Common myeloid progenitor, CD34-positive (primary cell): Measurements from ENCODE around the gene PDSS1.

ENCODE experiments used
- CTCF ChIA-PET: fragments of 350-600 bp; sonication (Branson Sonifier 250); formaldehyde crosslinking; loops from one replicate; lab custom pipeline; 2021; ENCODE audit warnings: antibody characterized with exemption; lab: Charles Lee
- POLR2A ChIA-PET: fragments of 350-600 bp; sonication (Branson Sonifier 250); formaldehyde crosslinking; loops from one replicate; lab custom pipeline; 2021; ENCODE audit warnings: antibody characterized with exemption; lab: Charles Lee
- DNase-seq, 3 donors: peaks; one replicate each; pipeline versions ENCODE4 v3.0.0 to v3.0.0-alpha.2; 2013
- H3K27ac ChIP-seq, 2 experiments: 1 replicate in 1 of 2; 2 replicates in 1 of 2; pipeline ENCODE4 v1.7.0; 2013; ENCODE audit warnings: inconsistent platforms in 2 of 2, low read length in 2 of 2, mild to moderate bottlenecking in 2 of 2, low read depth in 1 of 2, moderate library complexity in 1 of 2; ENCODE audit not compliant: severe bottlenecking in 2 of 2, insufficient read depth in 1 of 2, poor library complexity in 1 of 2
- H3K27me3 ChIP-seq, 5 experiments: replicated peaks in 2 of 5; 1 replicate in 3 of 5; 2 replicates in 2 of 5; pipeline versions ENCODE4 v1.6.1 to v1.7.0; 2013; ENCODE audit warnings: low read length in 4 of 5, mild to moderate bottlenecking in 2 of 5, moderate library complexity in 2 of 5, inconsistent platforms in 1 of 5; ENCODE audit not compliant: insufficient read depth in 5 of 5, control insufficient read depth in 4 of 5
- H3K36me3 ChIP-seq, 4 experiments: 1 replicate in 2 of 4; 2 replicates in 2 of 4; pipeline versions ENCODE4 v1.6.1 to v1.7.0; 2013; ENCODE audit warnings: low read length in 3 of 4, control low read depth in 1 of 4, mild to moderate bottlenecking in 1 of 4; ENCODE audit not compliant: control insufficient read depth in 4 of 4, insufficient read depth in 4 of 4
- H3K4me1 ChIP-seq, 4 experiments: 1 replicate in 3 of 4; 2 replicates in 1 of 4; pipeline versions ENCODE4 v1.6.1 to v1.7.1; 2013; ENCODE audit warnings: low read length in 3 of 4, mild to moderate bottlenecking in 3 of 4, control low read depth in 1 of 4, inconsistent platforms in 1 of 4, moderate library complexity in 1 of 4; ENCODE audit not compliant: control insufficient read depth in 4 of 4, insufficient read depth in 4 of 4; ENCODE audit errors: control extremely low read depth in 1 of 4
- H3K4me3 ChIP-seq, 7 experiments: 1 replicate in 4 of 7; 2 replicates in 3 of 7; pipeline versions ENCODE4 v1.5.1 to v1.7.0; 2013; ENCODE audit warnings: mild to moderate bottlenecking in 7 of 7, low read length in 6 of 7, moderate library complexity in 6 of 7, inconsistent platforms in 2 of 7, low read depth in 2 of 7, control low read depth in 1 of 7; ENCODE audit not compliant: insufficient read depth in 4 of 7, control insufficient read depth in 1 of 7; ENCODE audit errors: extremely low read depth in 1 of 7
- H3K9me3 ChIP-seq, 5 experiments: 1 replicate in 4 of 5; 2 replicates in 1 of 5; pipeline versions ENCODE4 v1.6.1 to v1.7.1; 2013; ENCODE audit warnings: low read length in 4 of 5, mild to moderate bottlenecking in 2 of 5, inconsistent platforms in 1 of 5, low read depth in 1 of 5, moderate library complexity in 1 of 5; ENCODE audit not compliant: control insufficient read depth in 4 of 5, insufficient read depth in 2 of 5; ENCODE audit errors: control extremely low read depth in 1 of 5
- WGBS: methylation state at CpG from one replicate; pipeline ENCODE4 v1.1.5; 2013; ENCODE audit not compliant: insufficient coverage; 5-methylcytosine and 5-hydroxymethylcytosine counted together

Gene PDSS1

GRCh38 chr10:26711324-26711723 lies 13.8 kb downstream of the PDSS1 start:
- no peak for DNase-seq
- Histone ChIP-seq H3K4me1 (no peaks in the 10 kb centered on the region), H3K4me3 (no peak overlapping the region), H3K27ac (no peak overlapping the region), H3K9me3 (no peaks in the 10 kb centered on the region), H3K36me3 (peaks cover 2 to 74% (median 16%) of the 10 kb centered on the region in 4 experiments), H3K27me3 (no peaks in the 10 kb centered on the region)
- ChIA-PET POLR2A (no interaction called here), CTCF (no interaction called here)
- 100% methylated on average over 3 of the region's 5 CpGs for WGBS

- WGBS = no CpG with 5 or more reads among the region's 1 CpG
Measured at GRCh38 chr10:26714415-26715136, 17.1 kb downstream of the PDSS1 start.

GRCh38 chr10:26715137-26715487 lies 17.6 kb downstream of the PDSS1 start:
- no peak overlapping the region for H3K4me3 ChIP-seq
- CTCF ChIA-PET = interaction anchor here (1.5 kb wide), 1 partner anchor 11 kb away, joined by 6 read pairs; no protein-coding TSS in a partner anchor
- no peak for DNase-seq
- no peak overlapping the region for H3K27ac ChIP-seq
- POLR2A ChIA-PET = no interaction called here
- no peaks in the 10 kb centered on the region for H3K27me3 ChIP-seq
- peaks cover 2 to 65% (median 15%) of the 10 kb centered on the region in 4 experiments for H3K36me3 ChIP-seq
- no peaks in the 10 kb centered on the region for H3K9me3 ChIP-seq
- no peaks in the 10 kb centered on the region for H3K4me1 ChIP-seq
- 100% methylated on average over 2 of the region's 2 CpGs for WGBS

More at GRCh38 chr10:26714415-26715136, 17.1 kb downstream of the PDSS1 start:
- no peak for DNase-seq
- H3K9me3 ChIP-seq = no peaks in the 10 kb centered on the region
- no peak overlapping the region for H3K27ac ChIP-seq
- ChIA-PET CTCF (interaction anchor here (1.3 to 1.5 kb wide), 2 partner anchors 12 to 162 kb away, joined by 3 to 6 read pairs; no protein-coding TSS in a partner anchor), POLR2A (no interaction called here)
- H3K4me3 ChIP-seq = no peak overlapping the region
- peaks cover 2 to 64% (median 12%) of the 10 kb centered on the region in 4 experiments for H3K36me3 ChIP-seq
- H3K27me3 ChIP-seq = no peaks in the 10 kb centered on the region
- H3K4me1 ChIP-seq = no peaks in the 10 kb centered on the region

- ChIA-PET CTCF (interaction anchor here (1.3 kb wide), 1 partner anchor 9 kb away, joined by 6 read pairs; no protein-coding TSS in a partner anchor), POLR2A (no interaction called here)
- peaks cover 2 to 60% (median 19%) of the 10 kb centered on the region in 4 experiments for H3K36me3 ChIP-seq
- WGBS = 100% methylated on average over 1 of the region's 7 CpGs
- no peak for DNase-seq
- H3K27ac ChIP-seq = no peak overlapping the region
- no peaks in the 10 kb centered on the region for H3K4me1 ChIP-seq
- H3K27me3 ChIP-seq = no peaks in the 10 kb centered on the region
- no peaks in the 10 kb centered on the region for H3K9me3 ChIP-seq
- no peak overlapping the region for H3K4me3 ChIP-seq
Measured at GRCh38 chr10:26717476-26717875, 20.0 kb downstream of the PDSS1 start.

GRCh38 chr10:26721561-26721960 lies 24.1 kb downstream of the PDSS1 start:
- H3K9me3 ChIP-seq = no peaks in the 10 kb centered on the region
- no peak for DNase-seq
- H3K4me1 ChIP-seq = no peaks in the 10 kb centered on the region
- H3K27ac ChIP-seq = no peak overlapping the region
- WGBS = 97% methylated on average over 6 of the region's 7 CpGs
- no peaks in the 10 kb centered on the region for H3K27me3 ChIP-seq
- ChIA-PET CTCF (interaction anchor here (10.6 kb wide), 1 partner anchor 158 kb away, joined by 189 read pairs; no protein-coding TSS in a partner anchor), POLR2A (no interaction called here)
- H3K4me3 ChIP-seq = no peak overlapping the region
- H3K36me3 ChIP-seq = peaks cover 6 to 57% (median 20%) of the 10 kb centered on the region in 4 experiments

GRCh38 chr10:26723016-26723415 lies 25.5 kb downstream of the PDSS1 start:
- DNase-seq = no peak
- peaks cover 6 to 59% (median 19%) of the 10 kb centered on the region in 4 experiments for H3K36me3 ChIP-seq
- no peaks in the 10 kb centered on the region for H3K4me1 ChIP-seq
- ChIA-PET POLR2A (no interaction called here), CTCF (interaction anchor here (1.1 to 10.6 kb wide), 5 partner anchors 12 to 165 kb away, joined by 3 to 189 read pairs (median 6); no protein-coding TSS in a partner anchor)
- WGBS = 98% methylated on average over 4 of the region's 4 CpGs
- no peak overlapping the region for H3K27ac ChIP-seq
- H3K27me3 ChIP-seq = no peaks in the 10 kb centered on the region
- H3K4me3 ChIP-seq = no peak overlapping the region
- no peaks in the 10 kb centered on the region for H3K9me3 ChIP-seq
